Measurements from ENCODE around the gene XPO6. TPM values are rescaled to one million over a fixed set of nuclear protein-coding genes. Genes with fewer than 3 reads are reported as not detected.

The XPO6 gene
- total RNA-seq, 3 donors from 2014 or later (not counting 1 experiment from before 2014, with no cell fraction given) = 233 to 321 (median 240) TPM

DNA sequence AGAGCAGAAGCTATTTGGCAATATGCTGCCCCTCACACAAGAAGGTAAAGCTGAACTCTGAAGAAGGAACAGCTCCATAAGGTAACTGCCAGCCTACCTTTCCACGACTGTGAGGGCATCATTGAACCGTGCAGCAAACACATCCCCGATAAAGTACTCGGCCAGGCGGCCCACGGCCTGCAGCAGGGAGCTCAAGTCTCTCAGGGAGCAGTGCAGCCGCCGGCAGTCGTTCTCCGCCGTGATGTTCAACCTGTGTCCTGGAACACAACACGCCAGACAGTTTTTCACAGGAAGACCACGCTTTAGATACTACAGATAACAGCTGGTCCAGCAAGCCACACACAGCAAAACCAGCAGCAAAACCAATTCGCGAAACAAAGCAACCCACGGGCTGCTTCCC lies 86.2 kb downstream of the XPO6 start:
- H3K27ac Mint-ChIP-seq = peak overlapping the region; percentile 57 to 88
- no peak overlapping the region for H3K27ac ChIP-seq (ENCODE audit: low read length)
- no peak overlapping the region for H3K4me3 ChIP-seq (ENCODE audit: low read length)

GRCh38 chr16:28121527-28121926 lies 90.2 kb downstream of the XPO6 start:
- Histone ChIP-seq H3K9me3 (ENCODE audit: control insufficient read depth, insufficient read depth, low read length) (no peaks in the 10 kb centered on the region), H3K4me1 (ENCODE audit: control insufficient read depth, insufficient read depth, low read length) (peaks cover 9% of the 10 kb centered on the region), H3K27me3 (ENCODE audit: control insufficient read depth, insufficient read depth, low read length) (no peaks in the 10 kb centered on the region), H3K27ac (ENCODE audit: low read length) (no peak overlapping the region), H3K36me3 (ENCODE audit: control insufficient read depth, insufficient read depth, low read length) (peaks cover 78% of the 10 kb centered on the region), H3K4me3 (ENCODE audit: low read length) (no peak overlapping the region)
- WGBS (ENCODE audit: insufficient coverage) = 100% methylated on average over 1 of the region's 2 CpGs
- H3K4me3 Mint-ChIP-seq = no peak overlapping the region
- peak overlapping the region; percentile 49 to 74 for H3K27ac Mint-ChIP-seq
- peaks cover 18% of the 10 kb centered on the region for H3K36me3 Mint-ChIP-seq
- ATAC-seq (no peak), DNase-seq (no peak)
- intact Hi-C loops (cut with micrococcal nuclease) = no loop called here
- H3K9me3 Mint-ChIP-seq = no peaks in the 10 kb centered on the region
- TF ChIP-seq CTCF (IDR thresholded peaks at IDR 0.05) = no peak
- H3K27me3 Mint-ChIP-seq (ENCODE audit: low read depth in 2 of 2) = no peaks in the 10 kb centered on the region
- peaks cover 14 to 25% of the 10 kb centered on the region in 2 donors for H3K4me1 Mint-ChIP-seq

More for the DNA sequence above, 86.2 kb downstream of the XPO6 start:
- WGBS (ENCODE audit: insufficient coverage) = 61% methylated on average over 16 of the region's 16 CpGs
- Histone ChIP-seq H3K4me1 (ENCODE audit: control insufficient read depth, insufficient read depth, low read length) (peaks cover 9% of the 10 kb centered on the region), H3K9me3 (ENCODE audit: control insufficient read depth, insufficient read depth, low read length) (no peaks in the 10 kb centered on the region), H3K27me3 (ENCODE audit: control insufficient read depth, insufficient read depth, low read length) (no peaks in the 10 kb centered on the region), H3K36me3 (ENCODE audit: control insufficient read depth, insufficient read depth, low read length) (peaks cover 80% of the 10 kb centered on the region)
- intact Hi-C loops (cut with micrococcal nuclease) = no loop called here
- H3K4me1 Mint-ChIP-seq = peaks cover 46 to 51% of the 10 kb centered on the region in 2 donors
- H3K9me3 Mint-ChIP-seq = no peaks in the 10 kb centered on the region
- no peak overlapping the region for H3K4me3 Mint-ChIP-seq
- ATAC-seq (peak in 1 of 3 donors; percentile 12), DNase-seq (no peak)
- H3K27me3 Mint-ChIP-seq (ENCODE audit: low read depth in 2 of 2) = no peaks in the 10 kb centered on the region
- TF ChIP-seq CTCF (IDR thresholded peaks at IDR 0.05) = no peak
- peaks cover 29% of the 10 kb centered on the region for H3K36me3 Mint-ChIP-seq

DNA sequence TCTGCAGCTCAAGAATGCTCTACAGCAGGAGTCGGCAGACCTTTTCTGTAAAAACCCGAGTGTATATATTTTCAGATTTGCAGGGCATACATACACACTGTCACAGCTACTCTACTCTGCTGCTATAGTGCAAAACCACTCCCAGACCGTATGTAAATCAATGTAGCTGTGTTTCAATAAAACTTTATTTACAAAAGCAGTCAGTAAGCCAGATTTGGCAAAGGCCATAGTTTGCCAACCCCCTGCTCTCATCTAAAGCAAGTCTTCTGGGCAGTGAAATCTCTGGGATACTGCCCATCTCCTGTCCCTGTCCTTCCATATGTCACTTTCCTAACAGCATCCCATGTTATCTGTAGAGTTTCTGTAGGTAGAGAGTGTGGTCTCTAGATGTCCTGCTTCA lies 91.0 kb downstream of the XPO6 start:
- ATAC-seq = no peak
- no peaks in the 10 kb centered on the region for H3K27me3 Mint-ChIP-seq (ENCODE audit: low read depth in 2 of 2)
- peaks cover 84% of the 10 kb centered on the region for H3K36me3 ChIP-seq (ENCODE audit: control insufficient read depth, insufficient read depth, low read length)
- peaks cover 8 to 19% of the 10 kb centered on the region in 2 donors for H3K4me1 Mint-ChIP-seq
- H3K4me3 Mint-ChIP-seq = no peak overlapping the region
- no peak for DNase-seq
- H3K27ac Mint-ChIP-seq = peak overlapping the region in 1 of 2 donors; percentile 74
- no peak overlapping the region for H3K27ac ChIP-seq (ENCODE audit: low read length)
- peaks cover 3% of the 10 kb centered on the region for H3K4me1 ChIP-seq (ENCODE audit: control insufficient read depth, insufficient read depth, low read length)
- 93% methylated on average over 3 of the region's 3 CpGs for WGBS (ENCODE audit: insufficient coverage)
- intact Hi-C loops (cut with micrococcal nuclease) = no loop called here
- TF ChIP-seq CTCF (IDR thresholded peaks at IDR 0.05) = no peak
- H3K36me3 Mint-ChIP-seq = peaks cover 25% of the 10 kb centered on the region
- no peak overlapping the region for H3K4me3 ChIP-seq (ENCODE audit: low read length)
- no peaks in the 10 kb centered on the region for H3K9me3 Mint-ChIP-seq
- H3K27me3 ChIP-seq (ENCODE audit: control insufficient read depth, insufficient read depth, low read length) = no peaks in the 10 kb centered on the region
- no peaks in the 10 kb centered on the region for H3K9me3 ChIP-seq (ENCODE audit: control insufficient read depth, insufficient read depth, low read length)

DNA sequence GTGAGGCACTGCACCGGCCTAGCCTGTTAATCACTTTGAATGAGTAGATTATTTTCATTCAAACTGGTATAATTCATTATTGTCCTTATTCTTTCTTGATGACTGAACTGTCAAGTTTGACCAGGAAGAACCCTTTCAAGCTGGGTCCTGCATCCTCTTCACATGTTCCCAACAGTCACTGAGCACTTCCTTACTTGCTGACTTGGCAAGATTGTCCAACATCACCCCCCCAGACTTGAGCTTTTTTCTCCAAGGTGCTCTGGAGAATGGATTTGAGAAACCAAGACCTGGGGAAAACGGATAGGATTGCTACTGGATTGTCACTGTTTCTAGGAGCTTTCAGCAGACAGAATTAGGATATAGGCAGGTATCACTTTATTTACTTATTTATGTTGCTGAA lies 93.1 kb downstream of the XPO6 start:
- Histone ChIP-seq H3K27ac (ENCODE audit: low read length) (no peak overlapping the region), H3K9me3 (ENCODE audit: control insufficient read depth, insufficient read depth, low read length) (no peaks in the 10 kb centered on the region), H3K4me3 (ENCODE audit: low read length) (no peak overlapping the region), H3K4me1 (ENCODE audit: control insufficient read depth, insufficient read depth, low read length) (no peaks in the 10 kb centered on the region), H3K36me3 (ENCODE audit: control insufficient read depth, insufficient read depth, low read length) (peaks cover 88% of the 10 kb centered on the region), H3K27me3 (ENCODE audit: control insufficient read depth, insufficient read depth, low read length) (no peaks in the 10 kb centered on the region)
- DNase-seq (no peak), ATAC-seq (no peak)
- intact Hi-C loops (cut with micrococcal nuclease) = no loop called here
- no peak for TF ChIP-seq CTCF (IDR thresholded peaks at IDR 0.05)
- no peaks in the 10 kb centered on the region for H3K9me3 Mint-ChIP-seq
- no peaks in the 10 kb centered on the region for H3K27me3 Mint-ChIP-seq (ENCODE audit: low read depth in 2 of 2)
- peaks cover 26% of the 10 kb centered on the region for H3K36me3 Mint-ChIP-seq
- no peak overlapping the region for H3K4me3 Mint-ChIP-seq
- H3K4me1 Mint-ChIP-seq = peaks cover 0 to 11% of the 10 kb centered on the region in 2 donors
- no peak overlapping the region for H3K27ac Mint-ChIP-seq
- 100% methylated on average over 1 of the region's 2 CpGs for WGBS (ENCODE audit: insufficient coverage)
